ENCODE measurements around the gene EEF1G.
A peak's percentile ranks its signal among the peaks of the same experiment; 100 is the strongest.
"Not testable (repeated sequence)": the region's sequence is repeated elsewhere in the genome, so short reads cannot be mapped to it uniquely, and the experiment has no call there.

EEF1G gene, protein sequence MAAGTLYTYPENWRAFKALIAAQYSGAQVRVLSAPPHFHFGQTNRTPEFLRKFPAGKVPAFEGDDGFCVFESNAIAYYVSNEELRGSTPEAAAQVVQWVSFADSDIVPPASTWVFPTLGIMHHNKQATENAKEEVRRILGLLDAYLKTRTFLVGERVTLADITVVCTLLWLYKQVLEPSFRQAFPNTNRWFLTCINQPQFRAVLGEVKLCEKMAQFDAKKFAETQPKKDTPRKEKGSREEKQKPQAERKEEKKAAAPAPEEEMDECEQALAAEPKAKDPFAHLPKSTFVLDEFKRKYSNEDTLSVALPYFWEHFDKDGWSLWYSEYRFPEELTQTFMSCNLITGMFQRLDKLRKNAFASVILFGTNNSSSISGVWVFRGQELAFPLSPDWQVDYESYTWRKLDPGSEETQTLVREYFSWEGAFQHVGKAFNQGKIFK

DNA sequence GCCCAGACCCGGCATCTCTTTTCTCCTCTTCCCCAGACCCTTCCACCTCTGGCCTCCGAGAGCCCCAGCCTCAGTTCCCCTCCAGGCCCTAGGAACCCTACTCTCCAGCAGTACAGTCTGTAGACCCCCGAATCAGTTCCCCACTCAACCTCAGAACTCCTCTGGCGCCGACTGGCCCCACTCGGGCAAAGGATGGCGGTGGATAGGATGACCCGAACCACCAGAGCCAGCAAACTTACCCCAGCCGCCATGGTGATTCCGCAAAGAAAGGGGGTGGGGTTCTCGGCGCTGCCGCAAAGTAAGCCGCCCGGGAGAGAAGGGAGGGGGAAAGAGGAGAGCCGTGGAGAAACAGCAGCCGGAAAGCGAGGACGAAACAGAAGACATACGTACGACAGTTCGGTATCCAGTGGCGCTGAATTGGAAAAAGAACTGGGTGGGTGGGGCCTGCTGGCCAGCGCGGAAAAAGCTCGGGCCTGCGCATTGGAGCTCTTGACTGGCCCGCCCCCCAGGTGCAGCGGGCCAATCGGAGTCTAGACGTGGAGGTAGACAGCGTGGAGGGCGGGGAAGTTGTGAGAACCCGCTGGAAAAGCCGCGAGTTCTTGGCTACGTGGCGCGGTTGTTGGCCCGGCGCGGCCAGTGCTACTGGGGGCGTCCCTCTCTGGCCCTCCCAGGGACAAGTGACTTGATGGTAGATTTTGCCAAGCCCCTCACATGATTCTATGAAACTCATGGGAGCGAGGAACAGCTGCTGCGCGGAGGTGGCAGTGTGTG, at the start of gene EEF1G:
Gene EEF1G, minus strand, starts transcription at position 300 of the 771 bp plus-strand sequence. Its CDS starts 49 bp downstream, at position 251.
- peak; percentile 73 to 99 (median 98) for DNase-seq

GRCh38 chr11:62622476-62623089, 48.9 kb upstream of the EEF1G start:
- no peak for DNase-seq

DNA sequence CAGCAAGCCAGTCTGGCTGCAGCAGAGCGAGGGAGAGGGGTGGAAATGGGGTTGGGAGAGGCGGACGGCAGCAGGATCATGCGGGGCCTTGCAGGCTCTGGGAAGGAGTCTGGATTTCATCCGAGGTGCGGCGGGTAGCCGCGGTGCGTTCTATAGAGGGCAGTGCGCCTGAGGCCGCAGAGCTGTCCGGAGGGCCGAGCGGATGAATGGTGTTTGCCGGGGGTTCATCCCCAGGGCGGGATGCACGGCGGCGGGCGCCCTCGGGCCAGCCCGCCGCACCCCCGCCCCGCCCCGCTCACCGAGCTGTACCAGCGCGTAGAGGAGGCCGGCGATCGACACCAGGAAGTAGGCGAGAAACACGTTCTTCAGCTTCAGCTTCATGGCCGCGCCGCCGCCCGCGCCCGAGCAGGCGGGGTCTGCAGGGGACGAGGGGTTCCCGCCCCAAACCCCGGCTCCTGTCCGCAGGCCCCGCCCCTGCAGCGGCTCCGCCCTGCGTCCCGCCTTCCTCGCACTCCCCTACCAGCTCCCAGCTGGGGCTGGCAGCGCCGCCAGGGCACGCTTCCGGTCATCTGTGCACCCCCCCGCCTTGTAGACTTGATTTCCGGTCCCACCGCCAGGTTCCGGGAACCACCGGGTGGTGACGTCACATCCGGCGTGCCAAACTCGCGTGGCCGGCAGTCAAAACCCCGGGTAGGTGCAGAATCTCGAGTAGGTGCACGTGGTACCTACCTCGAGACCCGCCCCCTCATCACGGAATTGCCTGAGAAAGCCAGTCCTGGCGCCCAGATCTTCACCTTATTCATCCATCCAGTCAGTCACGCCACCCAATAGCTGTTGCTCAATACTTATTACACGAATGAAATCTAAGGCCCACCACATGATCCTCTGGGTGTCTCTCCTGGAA, 48.1 kb upstream of the EEF1G start, which contains the start of gene B3GAT3:
Gene B3GAT3, minus strand, starts transcription at position 420 of the 904 bp plus-strand sequence. Its CDS starts 39 bp downstream, at position 381.
- peak; percentile 64 to 99 (median 96) for DNase-seq

DNA sequence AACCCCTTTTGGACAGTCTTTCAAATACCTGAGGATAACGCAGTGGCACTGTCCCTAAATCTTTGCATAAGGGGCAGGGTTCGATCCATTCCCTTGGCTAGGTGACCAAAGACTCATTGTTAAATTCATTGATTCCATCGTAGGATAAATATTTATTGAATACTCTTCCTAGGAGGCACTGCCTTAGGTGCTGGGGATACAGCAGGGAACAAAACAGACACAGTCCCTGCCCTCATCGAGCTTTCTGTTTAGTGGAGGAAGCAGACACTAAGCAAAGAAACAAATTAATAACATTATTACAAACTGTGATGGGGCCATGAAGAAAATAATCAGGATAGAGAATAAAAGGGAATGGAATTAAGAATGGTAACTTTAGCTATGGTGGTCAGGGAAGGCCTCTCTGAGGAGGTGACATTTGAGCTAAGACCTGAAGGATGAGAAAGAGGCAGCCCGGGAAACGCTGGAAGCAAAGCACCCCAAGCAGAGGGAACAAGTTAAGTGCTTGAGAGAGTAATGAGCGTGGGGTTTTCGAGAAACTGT, 47.4 kb upstream of the EEF1G start:
- DNase-seq = no peak

DNA sequence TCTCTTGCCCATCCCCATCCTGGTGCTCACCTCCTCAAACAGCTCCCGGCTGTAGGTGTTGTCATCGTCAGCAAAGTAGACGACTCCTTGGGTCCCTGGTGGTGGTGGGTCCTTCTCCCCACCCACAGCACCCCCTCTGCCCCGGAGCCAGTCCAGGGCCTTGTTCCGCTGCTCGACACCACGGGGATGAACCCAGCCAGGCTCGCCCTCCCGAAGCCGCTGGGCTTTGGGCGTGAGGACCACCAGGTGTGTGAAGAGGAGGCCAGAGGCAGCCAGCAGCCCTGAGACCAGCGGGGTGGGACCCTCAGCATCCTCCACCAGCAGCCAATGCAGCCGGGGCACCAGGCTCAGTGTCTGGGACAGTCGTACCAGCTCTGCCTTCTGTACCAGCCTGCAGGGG, 43.3 kb upstream of the EEF1G start:
- DNase-seq = not testable (repeated sequence)

- no peak for DNase-seq
These were observed 41.8 kb upstream of the EEF1G start for GRCh38 chr11:62615521-62615920.

GRCh38 chr11:62614275-62614674, 40.6 kb upstream of the EEF1G start:
- peak in 39 of 56 donors; percentile 11 to 81 (median 46) for DNase-seq

DNA sequence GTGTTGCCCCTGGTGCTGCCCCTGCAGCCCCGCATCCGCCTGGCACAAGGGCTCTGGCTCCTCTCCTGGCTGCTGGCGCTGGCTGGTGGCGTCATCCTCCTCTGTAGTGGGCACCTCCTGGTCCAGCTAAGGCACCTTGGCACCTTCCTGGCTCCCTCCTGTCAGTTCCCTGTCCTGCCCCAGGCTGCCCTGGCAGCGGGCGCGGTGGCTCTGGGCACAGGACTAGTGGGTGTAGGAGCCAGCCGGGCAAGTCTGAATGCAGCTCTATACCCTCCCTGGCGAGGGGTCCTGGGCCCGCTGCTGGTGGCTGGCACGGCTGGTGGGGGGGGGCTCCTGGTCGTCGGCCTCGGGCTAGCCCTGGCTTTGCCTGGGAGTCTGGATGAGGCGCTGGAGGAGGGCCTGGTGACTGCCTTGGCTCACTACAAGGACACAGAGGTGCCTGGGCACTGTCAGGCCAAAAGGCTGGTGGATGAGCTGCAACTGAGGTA, 39.6 kb upstream of the EEF1G start:
- peak in 27 of 56 donors; percentile 31 to 85 (median 64) for DNase-seq

GRCh38 chr11:62612366-62613290, 38.9 kb upstream of the EEF1G start, which contains the start of the genes EML3 and ROM1:
Gene EML3, minus strand, starts transcription at chr11:62612775. Its CDS starts 318 bp downstream, at chr11:62612457.
Gene ROM1, plus strand, starts transcription at chr11:62613257. Its CDS starts 25 bp downstream, at chr11:62613282.
- peak in 54 of 56 donors; percentile 45 to 95 (median 78) for DNase-seq

DNA sequence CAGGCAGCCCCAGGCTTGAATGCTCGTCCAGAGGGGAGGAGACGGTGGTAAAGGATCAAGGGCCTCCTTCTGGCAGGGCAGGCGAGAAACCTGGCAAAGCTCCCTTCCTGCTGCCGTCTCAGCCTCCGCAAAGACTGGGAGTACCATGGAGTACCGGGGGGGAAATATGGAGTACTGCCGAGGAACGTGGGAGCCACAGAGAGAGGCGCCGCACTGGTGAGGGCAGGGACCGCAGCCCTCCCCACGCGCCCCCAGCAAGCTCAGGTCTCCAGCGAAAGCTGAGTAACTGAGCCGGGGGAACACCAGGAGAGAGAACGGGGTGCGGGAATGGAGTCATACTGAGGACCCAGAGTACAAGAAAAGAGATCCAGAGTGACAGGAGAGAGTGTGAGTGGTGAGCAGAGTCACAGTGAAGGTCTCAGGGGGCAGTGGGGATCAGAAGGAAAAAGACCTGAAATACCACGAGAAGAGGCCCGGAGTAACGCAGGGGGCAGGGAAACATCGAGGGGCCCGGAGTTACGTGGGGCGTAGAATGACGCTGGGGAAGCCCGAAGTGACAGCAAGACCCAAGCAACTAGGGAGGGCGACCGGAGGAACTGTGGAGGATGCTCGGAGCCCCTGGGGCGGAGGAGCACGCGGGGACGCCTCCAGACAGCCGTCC, 38.1 kb upstream of the EEF1G start:
- DNase-seq = peak in 38 of 56 donors; percentile 8 to 73 (median 33)

GRCh38 chr11:62610814-62611704, 37.4 kb upstream of the EEF1G start:
- DNase-seq = no peak

- DNase-seq = no peak
These were observed 36.7 kb upstream of the EEF1G start for GRCh38 chr11:62610403-62610802.

DNA sequence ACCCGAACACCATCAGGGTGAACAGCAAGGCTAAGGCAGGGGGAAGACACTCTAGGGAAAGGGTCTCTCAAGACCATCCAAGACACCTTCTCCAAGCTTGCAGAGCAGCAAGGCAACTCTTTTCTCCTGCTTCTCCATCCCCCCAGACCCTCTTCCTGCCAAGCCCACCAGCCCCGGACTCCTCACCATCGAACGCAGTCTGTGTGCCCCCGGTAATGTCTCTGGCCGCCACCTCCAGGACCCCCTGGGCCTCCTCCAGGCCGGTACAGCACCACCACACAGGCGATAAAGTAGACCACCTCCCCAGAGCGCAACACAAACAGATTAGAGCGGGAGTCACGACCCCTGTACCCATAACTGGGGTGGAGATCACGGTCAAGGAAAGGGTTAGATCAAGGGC, 35.1 kb upstream of the EEF1G start:
- no peak for DNase-seq

DNA sequence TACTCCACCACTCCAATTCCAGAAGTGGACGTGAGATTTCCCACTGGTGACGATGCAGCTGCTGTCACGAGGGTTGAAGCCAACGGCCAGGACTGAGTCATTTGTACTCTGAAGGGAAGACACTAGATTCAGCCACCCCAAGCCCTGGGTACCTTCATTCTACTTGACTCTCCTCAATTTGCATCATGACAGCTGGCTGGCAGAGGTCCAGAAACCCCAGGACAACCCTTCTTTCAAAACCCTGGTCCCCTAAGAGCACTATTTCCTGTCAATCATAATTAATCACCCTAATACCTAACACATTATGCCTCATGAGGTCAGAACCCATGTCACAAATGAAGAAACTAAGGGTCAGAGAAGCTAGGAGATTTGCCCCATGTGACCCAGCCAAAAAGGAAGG, 34.0 kb upstream of the EEF1G start:
- no peak for DNase-seq

- DNase-seq = no peak
These were observed 32.2 kb upstream of the EEF1G start for GRCh38 chr11:62605902-62606301.

DNA sequence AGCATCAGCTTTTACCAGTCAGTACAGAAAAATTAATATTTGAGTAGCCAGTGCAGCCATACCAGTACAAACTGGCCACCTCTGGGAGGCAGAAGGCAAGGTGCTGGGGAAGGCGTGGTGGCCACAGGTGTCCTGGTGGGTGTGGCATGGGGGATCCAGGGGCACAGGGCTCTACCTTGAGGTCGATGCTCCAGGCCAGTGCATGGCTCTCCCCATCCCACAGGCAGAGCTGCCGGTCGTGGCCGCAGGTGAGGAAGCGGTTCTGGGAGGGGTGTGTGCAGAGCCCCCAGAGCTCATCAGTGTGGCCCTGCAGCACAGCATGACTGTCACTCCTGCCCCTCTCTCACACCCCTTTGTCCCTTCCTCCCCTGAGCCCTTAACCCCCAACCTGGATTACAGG, 31.8 kb upstream of the EEF1G start:
- DNase-seq = no peak
